NCI-H1694 treated with DMSO at 0.1 percent for 48 hours (cell line): ENCODE results near the gene POC1A.

Source experiments
- DNase-seq: peaks from one replicate; lab custom pipeline; 2025; lab: John Stamatoyannopoulos, UW

The POC1A gene

GRCh38 chr3:52067046-52067445, 87.2 kb downstream of the POC1A start:
- no peak for DNase-seq

GRCh38 chr3:52065264-52065756, 88.9 kb downstream of the POC1A start:
- no peak for DNase-seq

GRCh38 chr3:52064561-52064960, 89.7 kb downstream of the POC1A start:
- DNase-seq: no peak

- DNase-seq: peak; percentile 30
Observed at GRCh38 chr3:52063026-52063723, 91.0 kb downstream of the POC1A start.

DNA sequence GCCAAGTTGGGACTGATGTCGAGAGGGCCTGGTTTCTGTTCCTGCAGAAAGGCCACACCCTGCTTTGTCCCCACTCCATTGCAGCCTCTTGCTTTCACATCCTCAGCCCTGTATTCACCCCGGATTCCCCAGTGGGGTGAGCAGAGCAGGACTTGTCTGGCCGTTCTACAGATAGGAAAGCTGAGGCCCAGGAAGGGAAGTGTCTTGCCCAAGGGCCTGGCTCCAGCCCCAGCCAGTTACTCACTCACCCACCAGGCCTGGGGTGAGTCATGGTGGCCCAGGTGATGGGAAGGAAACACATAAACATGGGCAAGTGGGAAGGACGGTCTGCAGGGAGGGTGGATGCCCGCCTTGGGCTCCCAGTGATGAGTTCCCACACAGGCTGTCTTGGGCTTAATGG, 91.7 kb downstream of the POC1A start:
- no peak for DNase-seq

DNA sequence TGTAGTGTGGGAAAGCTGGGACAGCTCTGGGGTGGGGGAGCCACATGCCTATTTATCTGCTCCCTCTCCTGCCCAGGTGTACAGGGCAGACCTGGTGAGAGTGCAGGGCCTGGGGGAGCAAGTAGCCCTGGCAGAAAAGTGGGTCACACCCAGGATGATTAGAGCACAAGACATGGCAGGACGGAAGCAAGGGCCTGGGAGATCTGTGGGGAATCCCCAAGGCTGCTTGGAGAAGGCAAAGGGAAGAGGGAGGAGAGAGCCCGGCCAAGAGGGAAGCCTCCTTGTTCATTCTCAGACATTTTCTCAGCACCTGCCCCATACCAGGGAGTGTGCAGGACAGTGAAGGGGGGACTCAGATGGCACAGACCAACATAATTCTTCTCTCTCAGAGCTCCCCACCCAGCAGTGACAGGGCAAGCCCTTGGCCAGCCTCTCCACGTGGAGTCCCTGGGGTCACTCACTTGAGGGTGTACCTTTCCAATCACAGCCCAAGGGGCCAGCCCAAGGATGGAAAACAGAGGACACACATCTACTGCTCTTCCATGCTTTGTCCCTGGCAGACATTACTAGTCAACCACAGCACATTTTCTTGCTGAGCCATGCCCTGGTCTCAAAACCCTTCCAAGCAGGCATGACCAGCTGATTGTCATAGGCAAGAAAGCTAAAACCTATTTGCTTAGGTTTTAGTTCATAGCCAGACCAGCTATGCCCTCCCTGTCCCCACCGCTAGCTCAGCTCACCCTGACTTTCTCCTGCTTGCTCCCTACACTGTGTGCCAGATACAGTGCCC, 92.9 kb downstream of the POC1A start:
- DNase-seq: no peak

GRCh38 chr3:52059781-52060180, 94.4 kb downstream of the POC1A start:
- no peak for DNase-seq

DNA sequence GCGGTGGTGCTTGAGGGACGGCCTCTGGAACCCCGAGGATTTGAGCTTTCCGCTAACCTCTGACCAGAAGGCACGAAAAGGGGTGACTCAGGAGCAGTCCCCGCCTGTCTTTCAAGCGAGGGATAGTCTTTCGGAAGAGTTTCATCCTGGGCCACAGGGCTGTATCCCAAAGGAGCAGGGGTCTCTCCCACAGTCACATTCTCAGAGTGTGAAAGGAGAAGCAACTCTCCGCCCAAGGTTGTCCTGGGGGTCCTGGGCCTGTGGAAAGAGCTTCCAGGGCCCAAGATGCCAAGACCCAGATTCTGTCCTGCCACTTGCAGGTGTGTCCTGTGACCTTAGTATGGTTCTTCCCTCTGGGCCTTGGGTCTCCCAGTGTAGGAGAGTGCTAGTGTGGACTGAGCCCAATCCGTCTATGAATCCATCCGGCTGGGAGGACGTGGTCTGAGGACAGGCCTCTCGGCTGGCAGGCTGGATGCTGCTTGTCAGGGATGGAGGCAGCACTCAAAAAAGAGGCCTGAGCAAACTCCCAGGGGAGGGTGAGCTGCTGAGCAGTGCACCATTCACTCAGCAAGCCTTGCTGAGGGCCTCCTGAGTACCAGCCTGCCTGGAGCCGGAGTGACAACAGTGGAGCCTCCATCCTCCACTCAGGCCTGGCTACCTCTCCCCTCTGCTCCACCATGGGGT, 96.3 kb downstream of the POC1A start:
- no peak for DNase-seq

DNA sequence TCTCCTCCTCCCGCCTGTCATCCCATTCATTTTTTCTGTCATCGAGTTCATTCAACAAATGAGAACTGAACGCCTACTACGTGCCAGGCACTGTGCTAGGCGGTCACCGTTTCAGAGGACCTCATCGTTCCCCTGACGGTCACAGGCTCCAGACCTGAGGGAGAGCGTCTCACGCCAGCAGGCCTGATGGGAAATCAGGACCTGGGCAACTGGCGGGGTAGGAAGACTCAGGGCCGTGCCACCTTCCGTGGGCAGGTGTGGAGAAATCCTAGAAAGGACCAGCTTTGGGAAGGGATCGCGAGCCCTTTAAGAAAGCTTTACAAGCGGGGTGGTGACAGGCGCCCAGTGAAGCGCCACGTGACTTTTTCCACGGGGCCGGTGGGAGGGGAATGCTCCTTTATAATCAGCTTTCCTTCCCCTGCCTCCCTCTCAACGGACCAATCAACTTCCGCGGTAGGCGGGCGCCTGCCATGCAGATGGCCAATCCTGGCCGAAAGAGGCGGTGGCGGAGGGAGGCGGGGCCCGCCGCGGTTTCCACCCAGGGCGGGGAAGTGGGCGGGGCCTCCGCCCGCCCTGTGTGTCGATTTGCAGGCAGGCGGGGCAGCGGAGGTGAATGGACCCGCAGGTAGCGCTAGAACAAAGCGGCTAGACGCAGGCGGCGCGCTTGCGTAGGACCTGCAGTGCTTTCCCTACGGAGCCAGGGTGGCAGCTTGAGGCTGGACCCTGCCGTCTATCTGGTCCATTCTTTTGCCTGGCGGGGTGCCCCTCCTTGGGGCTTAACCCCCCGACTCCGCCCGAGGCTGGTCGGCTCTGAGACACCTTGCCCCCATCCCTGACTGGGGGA, 97.0 kb downstream of the POC1A start:
- peak; percentile 84 for DNase-seq

DNA sequence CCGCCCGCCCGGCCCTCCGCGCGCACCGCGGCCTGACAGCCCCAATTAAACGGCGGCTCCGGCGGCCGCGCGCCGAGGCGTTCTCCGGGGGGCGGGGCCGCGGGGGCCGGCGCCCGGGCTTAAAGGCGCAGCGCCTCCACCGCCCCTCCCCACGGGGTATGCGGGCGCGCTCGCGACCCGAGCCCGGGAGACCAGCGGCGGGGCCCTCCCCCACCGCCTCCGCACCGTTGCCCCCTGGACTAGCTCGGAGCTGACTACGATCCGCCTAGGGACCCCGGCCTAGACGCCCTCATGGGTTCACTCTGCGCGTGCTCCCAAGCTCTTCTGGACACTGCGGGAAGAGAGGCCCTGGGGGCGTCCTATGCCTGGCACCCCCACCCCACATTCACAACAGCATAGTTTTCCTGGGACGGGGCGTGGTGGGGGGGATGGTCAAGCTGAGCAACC, 97.7 kb downstream of the POC1A start, which contains the start of gene DUSP7:
TSS of gene DUSP7 (minus strand) at position 51 of the 447 bp plus-strand sequence. CDS start 205 bp downstream, outside the sequence.
- DNase-seq: peak; percentile 1

DNA sequence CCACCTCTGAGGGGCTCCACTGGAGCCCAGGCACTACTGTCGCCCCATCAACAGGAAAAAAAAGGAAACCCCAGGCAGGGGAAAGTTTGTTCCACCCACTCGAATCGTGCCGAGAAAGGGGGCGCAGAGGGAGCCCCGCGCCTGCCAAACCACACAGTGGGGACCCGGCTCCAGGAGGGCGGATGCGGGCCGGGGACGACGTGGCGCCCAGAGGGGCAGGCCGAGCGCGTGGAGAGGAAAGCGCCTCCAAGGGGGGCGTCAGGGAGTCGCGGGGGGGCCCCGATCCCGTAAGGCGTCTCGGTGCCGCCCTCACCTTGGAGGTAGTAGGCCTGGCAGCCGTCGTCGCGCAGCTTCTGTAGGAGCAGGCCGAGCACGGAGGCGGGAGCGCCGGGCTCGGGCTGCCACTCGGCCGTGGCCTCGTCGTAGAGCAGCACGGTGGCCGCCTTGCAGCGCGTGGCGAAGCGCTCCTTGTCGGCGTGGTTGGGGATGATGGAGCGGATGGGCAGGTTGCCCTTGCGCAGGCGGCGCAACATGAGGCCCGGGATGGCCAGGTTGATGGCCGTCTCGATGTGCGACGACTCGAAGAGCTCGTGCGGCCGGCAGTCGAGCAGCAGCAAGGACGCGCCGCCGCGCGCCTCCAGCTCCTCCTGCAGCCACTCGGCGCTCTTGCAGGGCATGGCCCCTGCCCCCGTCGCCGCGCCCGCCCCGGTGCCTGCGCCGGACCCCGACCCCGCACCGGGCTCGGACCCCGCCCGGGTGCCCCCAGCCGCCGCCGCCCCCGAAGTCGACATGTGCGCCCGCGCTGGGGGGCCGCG, 98.5 kb downstream of the POC1A start:
- DNase-seq: no peak

DNA sequence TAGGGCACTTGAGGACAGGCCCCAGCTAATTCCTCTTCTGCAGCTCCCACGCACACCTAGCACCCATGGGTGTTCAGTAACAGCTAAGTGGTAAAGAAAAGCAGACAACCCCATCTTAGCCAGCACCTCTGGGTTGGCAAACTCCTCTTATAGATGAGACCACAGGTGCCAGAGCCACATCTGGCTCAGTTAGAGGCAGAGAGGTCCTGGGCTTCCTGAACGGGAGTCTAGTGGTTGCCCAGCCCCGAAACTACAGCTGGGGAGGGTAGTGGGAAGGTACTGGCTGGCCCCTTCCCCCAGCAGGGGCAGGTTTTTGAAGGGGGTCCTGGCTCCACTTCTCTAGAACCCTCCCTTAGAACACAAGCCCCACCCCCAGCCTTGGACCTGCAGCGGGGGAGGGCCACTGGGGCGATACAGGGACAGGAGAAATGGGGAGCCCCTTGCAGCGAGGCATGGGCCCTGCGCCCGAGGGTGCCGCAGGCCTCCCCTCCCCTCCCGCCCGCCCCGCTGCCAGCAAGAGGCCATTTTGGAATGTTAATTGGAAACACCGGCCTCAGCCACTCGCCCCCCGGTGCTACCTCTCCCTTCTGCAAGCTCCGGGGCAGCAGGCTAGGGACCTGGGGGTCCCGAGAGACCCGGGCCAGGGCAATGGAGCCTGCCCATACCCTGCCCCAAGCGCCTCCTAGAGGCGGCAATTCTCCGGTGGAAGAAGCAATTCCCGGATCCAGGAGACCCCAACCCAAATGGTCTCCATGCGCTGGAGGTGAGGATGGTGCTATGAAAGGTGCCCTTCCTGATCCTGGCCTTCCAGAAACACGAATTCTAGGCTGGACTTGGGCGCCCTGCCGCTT, 99.3 kb downstream of the POC1A start:
- DNase-seq: no peak

GRCh38 chr3:52053307-52054304, 100.6 kb downstream of the POC1A start:
- DNase-seq: no peak

DNA sequence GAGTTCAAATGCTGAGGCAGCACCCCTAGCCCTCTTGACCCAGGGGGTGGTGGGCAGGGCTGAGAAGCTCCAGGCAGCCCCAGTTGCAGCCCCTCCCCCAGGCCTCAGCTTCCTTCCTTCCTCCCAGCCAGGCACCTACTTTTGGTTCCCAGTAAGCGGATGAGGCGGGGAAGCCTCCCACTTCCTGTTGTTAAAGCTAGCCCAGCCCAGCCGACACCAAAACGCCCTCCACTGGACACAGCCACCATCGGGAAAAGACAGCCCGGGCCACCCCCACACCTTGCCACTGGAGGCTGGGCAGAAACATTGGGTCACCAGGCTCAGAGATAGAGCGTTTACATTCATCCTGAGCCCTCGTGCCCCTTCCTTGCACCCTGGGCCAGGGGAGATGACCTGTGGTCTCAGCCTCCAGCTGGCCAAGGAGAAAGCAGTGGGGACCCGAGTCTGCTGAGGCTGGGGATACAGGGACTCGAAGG, 101.4 kb downstream of the POC1A start:
- DNase-seq: no peak

DNA sequence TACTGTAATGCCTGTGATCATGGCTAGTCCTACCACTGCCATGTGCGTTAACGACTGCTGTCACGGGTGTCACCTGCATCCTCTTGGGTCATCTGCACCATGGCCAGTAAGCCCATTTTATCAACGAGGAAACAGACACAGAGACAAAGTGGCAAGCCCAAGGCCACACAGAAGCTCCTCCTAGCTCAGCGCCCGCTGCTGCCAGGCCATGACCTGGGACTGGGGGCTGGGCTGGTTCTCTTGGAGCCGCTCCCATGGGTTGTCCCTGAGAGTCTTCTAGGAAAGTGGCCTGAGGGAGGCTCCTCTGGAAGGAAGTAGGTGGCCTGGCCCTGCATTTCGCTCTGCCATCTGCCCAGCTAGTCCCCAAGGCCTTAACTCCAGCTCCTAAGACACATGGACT, 102.8 kb downstream of the POC1A start:
- no peak for DNase-seq

DNA sequence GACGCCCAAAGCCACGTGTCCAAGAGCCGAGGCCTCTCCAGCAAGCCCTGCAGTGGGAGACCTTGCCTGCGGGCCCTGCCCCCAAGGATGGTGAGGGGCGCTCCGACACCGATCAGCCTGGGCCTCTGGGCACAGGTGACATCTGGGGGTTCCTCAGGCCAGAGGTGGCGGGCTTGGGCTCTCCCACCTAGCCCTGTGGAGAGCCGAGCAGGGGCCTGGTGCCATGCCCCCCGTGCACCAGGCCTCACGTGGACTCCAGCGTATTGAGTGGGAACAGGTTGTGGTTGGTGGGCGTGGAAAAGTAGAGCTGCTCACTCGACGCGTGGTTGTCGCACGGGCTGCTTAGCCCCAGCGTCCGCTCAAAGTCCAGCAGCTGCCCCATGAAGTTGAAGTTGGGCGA, 103.7 kb downstream of the POC1A start:
- DNase-seq: no peak

DNA sequence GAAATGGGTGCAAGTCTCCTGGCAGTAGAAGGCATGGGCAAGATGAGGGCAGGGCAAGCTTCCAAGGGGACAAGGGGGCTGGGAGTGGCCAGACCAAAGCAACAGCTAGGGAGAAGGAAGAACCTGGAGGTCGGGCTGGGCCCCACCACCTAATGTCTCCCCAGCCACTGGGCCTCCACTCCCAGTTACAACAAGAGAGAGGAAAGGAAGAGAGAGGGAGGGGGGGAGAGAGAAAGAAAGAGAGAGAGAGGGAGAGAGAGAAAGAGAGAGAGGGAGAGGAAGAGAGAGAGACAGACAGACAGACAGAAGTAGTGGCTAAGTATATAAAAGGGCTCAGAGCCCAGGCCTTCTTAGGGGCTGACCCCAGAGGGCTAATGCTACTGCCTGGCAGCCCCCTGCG, 104.7 kb downstream of the POC1A start:
- DNase-seq: no peak

DNA sequence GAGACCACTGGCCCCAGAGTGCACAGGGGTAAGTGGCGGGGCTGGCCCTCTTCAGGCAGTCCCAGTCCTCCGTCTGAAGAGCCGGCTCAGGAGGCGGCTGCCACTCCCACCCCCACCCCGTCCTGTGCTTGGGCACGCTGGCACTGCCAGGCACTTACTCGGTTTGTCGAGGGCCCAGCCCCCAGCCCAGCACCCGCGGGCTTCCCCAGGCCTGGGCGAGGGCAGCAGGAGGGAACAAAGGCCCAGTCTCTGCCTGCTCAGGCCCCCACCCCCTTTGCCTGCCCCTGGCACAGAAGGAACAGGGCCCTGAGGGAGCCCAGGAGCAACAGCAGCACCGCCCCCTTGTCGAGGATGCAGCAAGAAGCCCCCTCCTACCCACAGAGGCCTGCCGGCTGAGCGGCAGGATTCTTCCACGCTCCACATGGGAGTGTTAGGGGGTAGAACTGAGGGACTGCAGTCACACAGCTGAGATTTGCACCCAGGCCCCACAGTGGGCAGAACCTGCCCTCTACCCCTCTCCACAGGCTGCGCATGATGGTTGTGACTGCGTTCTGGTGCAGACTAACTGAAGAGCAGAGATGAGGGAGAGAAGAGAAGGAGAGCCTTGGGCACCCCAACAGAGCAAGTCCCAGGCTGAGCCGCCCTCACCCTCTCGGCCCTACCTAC, 106.8 kb downstream of the POC1A start:
- no peak for DNase-seq
